ENCODE measurements around the gene MAD1L1. TPM values are rescaled to one million over a fixed set of nuclear protein-coding genes. Genes with fewer than 3 reads are reported as not detected.

The MAD1L1 gene
- total and polyA plus RNA-seq, 7 donors: 11.7 to 17.5 (median 15.6) TPM

DNA sequence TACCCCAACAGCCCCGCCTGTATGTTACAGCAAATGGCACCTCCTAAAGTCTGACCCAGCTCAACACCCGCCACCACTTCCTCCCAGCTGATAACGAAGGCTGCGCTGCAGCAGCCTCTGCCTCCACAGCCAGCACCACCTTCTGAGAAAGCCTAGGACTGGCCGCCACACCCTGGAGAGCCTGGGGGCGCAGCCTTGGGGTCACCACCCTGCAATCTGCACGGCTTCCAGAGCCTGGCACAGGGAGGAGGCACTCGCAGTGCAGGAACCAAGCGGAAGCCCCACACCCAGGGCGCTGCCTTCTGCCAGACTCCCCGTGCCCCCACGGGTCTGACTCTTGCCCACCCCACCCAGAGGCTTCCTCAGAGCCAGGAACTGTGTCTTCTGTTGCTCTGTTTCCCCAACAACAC is 112.5 kb downstream of the MAD1L1 start:
- Histone ChIP-seq H3K27me3 (ENCODE audit: insufficient read depth in 3 of 3, low read length in 2 of 3) (no peaks in the 10 kb centered on the region), H3K4me3 (no peak overlapping the region), H3K9me3 (no peaks in the 10 kb centered on the region), H3K36me3 (ENCODE audit: insufficient read depth in 1 of 2, low read depth in 1 of 2) (peaks cover 0 to 4% of the 10 kb centered on the region in 2 donors), H3K4me1 (peaks cover 24% of the 10 kb centered on the region), H3K27ac (no peak overlapping the region)
- DNase-seq: no peak
- intact Hi-C loops (cut with DNase I): no loop called here
- TF ChIP-seq, protein P1, sequence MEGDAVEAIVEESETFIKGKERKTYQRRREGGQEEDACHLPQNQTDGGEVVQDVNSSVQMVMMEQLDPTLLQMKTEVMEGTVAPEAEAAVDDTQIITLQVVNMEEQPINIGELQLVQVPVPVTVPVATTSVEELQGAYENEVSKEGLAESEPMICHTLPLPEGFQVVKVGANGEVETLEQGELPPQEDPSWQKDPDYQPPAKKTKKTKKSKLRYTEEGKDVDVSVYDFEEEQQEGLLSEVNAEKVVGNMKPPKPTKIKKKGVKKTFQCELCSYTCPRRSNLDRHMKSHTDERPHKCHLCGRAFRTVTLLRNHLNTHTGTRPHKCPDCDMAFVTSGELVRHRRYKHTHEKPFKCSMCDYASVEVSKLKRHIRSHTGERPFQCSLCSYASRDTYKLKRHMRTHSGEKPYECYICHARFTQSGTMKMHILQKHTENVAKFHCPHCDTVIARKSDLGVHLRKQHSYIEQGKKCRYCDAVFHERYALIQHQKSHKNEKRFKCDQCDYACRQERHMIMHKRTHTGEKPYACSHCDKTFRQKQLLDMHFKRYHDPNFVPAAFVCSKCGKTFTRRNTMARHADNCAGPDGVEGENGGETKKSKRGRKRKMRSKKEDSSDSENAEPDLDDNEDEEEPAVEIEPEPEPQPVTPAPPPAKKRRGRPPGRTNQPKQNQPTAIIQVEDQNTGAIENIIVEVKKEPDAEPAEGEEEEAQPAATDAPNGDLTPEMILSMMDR (IDR thresholded peaks at IDR 0.05): no peak
- ATAC-seq: no peak
- WGBS, 3 donors: 75 to 86% (median 75%) methylated on average over 12 of the region's 12 CpGs

DNA sequence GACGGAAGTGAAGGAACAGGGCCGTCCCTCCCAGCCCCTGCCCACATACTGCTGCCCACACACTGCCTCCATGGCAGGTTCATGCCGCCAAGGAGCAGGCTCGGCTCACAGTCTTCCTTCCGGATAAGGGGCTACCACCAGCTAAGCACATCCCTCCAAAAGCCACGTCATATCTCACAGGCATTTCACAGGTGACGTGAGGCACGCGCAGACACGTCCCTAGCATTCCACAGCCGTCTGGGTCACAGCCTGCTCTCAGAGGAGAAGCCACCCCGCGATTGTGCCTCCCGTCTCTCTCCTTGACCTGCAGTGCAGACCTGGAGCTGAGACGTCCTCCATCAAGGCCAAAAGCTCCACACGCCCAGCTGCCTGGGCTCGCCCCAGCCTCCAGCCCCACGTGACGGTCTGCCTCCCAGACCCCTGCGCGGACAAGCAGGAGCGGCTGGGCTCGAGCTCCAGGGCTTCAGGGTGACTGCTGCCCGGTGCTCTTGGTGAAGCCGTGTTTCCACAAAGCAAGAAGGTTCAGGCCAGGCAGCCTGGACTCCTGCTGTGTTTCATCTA is 114.0 kb downstream of the MAD1L1 start:
- peaks cover 27% of the 10 kb centered on the region for H3K4me1 ChIP-seq

DNA sequence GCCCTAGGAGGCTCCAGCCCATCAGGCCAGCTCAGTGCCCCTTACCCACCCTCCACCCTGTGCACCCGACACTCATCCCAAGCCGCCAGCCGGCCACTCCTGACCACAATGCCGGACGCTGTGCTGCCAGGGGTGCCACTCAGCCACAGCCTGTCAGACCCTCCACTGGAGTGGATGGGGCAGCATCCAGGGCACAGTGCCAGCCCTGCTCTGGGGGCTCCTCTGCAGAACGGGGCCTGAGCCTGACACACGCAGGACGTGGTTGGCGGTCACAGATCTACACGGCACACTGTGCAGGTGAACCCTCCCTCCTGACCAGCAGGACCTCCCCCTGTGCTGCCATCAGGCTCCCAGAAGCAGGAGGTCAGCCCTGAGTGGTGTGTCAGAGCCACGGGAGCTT is 114.7 kb downstream of the MAD1L1 start:
- intact Hi-C loops (cut with DNase I): loop anchor here in 1 of 2 donors (5.0 kb wide), 1 partner anchor 39 kb away; no protein-coding TSS in a partner anchor
- WGBS, 3 donors: 94 to 96% (median 95%) methylated on average over 11 of the region's 11 CpGs
- Histone ChIP-seq H3K4me3 (no peak overlapping the region), H3K27me3 (ENCODE audit: insufficient read depth in 3 of 3, low read length in 2 of 3) (no peaks in the 10 kb centered on the region), H3K9me3 (no peaks in the 10 kb centered on the region), H3K27ac (no peak overlapping the region), H3K4me1 (peaks cover 27% of the 10 kb centered on the region), H3K36me3 (ENCODE audit: insufficient read depth in 1 of 2, low read depth in 1 of 2) (no peaks in the 10 kb centered on the region)
- DNase-seq: no peak
- TF ChIP-seq, protein P1 (IDR thresholded peaks at IDR 0.05): no peak
- no peak for ATAC-seq

More for the DNA sequence above, 114.0 kb downstream of the MAD1L1 start:
- Histone ChIP-seq H3K36me3 (ENCODE audit: insufficient read depth in 1 of 2, low read depth in 1 of 2) (peaks cover 0 to 4% of the 10 kb centered on the region in 2 donors), H3K27ac (no peak overlapping the region), H3K9me3 (no peaks in the 10 kb centered on the region), H3K4me3 (no peak overlapping the region), H3K27me3 (ENCODE audit: insufficient read depth in 3 of 3, low read length in 2 of 3) (no peaks in the 10 kb centered on the region)
- DNase-seq (no peak), ATAC-seq (no peak)
- intact Hi-C loops (cut with DNase I): loop anchor here in 1 of 2 donors (5.0 kb wide), 1 partner anchor 39 kb away; no protein-coding TSS in a partner anchor
- WGBS, 3 donors: 93 to 95% (median 95%) methylated on average over 25 of the region's 25 CpGs
- TF ChIP-seq, protein P1 (IDR thresholded peaks at IDR 0.05): no peak

DNA sequence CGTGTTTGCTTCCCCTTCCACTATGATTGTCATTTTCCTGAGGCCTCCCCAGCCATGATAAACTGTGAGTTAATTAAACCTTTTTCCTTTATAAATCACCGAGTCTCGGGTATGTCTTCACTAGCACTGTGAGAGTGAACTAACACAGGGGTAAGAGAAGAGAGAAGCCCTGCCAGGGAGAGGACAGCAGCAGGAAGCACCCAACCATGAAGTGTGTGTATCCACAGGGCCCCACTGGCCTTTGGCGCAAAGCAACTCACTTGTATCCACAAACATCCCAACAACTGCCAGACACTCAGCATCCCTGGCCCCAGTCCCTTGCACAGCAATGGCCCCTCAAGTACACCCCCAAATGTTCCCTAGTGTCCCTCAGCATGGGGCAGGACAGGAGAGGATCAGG is 115.1 kb downstream of the MAD1L1 start:
- intact Hi-C loops (cut with DNase I): loop anchor here in 1 of 2 donors (5.0 kb wide), 1 partner anchor 40 kb away; no protein-coding TSS in a partner anchor
- no peaks in the 10 kb centered on the region for H3K9me3 ChIP-seq

More for the DNA sequence above, 115.1 kb downstream of the MAD1L1 start:
- WGBS, 3 donors: 82 to 86% (median 85%) methylated on average over 4 of the region's 4 CpGs
- no peaks in the 10 kb centered on the region for H3K27me3 ChIP-seq (ENCODE audit: insufficient read depth in 3 of 3, low read length in 2 of 3)
- H3K4me1 ChIP-seq: peaks cover 27% of the 10 kb centered on the region
- ATAC-seq (no peak), DNase-seq (no peak)
- TF ChIP-seq, protein P1 (IDR thresholded peaks at IDR 0.05): no peak
- no peaks in the 10 kb centered on the region for H3K36me3 ChIP-seq (ENCODE audit: insufficient read depth in 1 of 2, low read depth in 1 of 2)
- H3K27ac ChIP-seq: peak overlapping the region; percentile 79
- H3K4me3 ChIP-seq: no peak overlapping the region
